Testis (tissue), 3 donors: ENCODE data around the gene ZNF396. TPM values are rescaled to one million over a fixed set of nuclear protein-coding genes. Genes with fewer than 3 reads are reported as not detected.

Experiments used
- DNase-seq: peaks from one replicate; pipeline ENCODE4 v3.0.0-alpha.2; 2019
- H3K27ac ChIP-seq, 2 donors: fragments of 200-600 bp; sonication (generic); one replicate each; pipeline ENCODE4 v1.5.1; 2019
- H3K27me3 ChIP-seq: fragments of 200-600 bp; sonication (generic); one replicate; pipeline ENCODE4 v1.5.1; 2019
- H3K36me3 ChIP-seq: fragments of 200-600 bp; sonication (generic); one replicate; pipeline ENCODE4 v1.5.1; 2017; ENCODE audit warnings: low read depth; ENCODE audit errors: missing control alignments
- H3K4me1 ChIP-seq: fragments of 200-600 bp; sonication (generic); one replicate; pipeline ENCODE4 v1.5.1; 2019
- H3K4me3 ChIP-seq, 2 donors: fragments of 200-600 bp; sonication (generic); one replicate each; pipeline ENCODE4 v1.5.1; 2017 to 2019
- H3K9me3 ChIP-seq: fragments of 200-600 bp; sonication (generic); one replicate; pipeline ENCODE4 v1.5.1; 2017
- POLR2A ChIP-seq: fragments of 450-650 bp; IDR thresholded peaks from one replicate; pipeline ENCODE4 v1.6.1; 2017; ENCODE audit warnings: antibody characterized with exemption, mild to moderate bottlenecking, moderate library complexity
- WGBS, 2 donors: methylation state at CpG; one replicate each; pipeline ENCODE4 v1.1.5; 2018; 5-methylcytosine and 5-hydroxymethylcytosine counted together
- intact Hi-C: fragments of 100-400 bp; cut with DNase I; formaldehyde crosslinking; loops from one replicate; pipeline ENCODE4 v1.15.1; 2023; ENCODE audit warnings: low total_unique reads
- polyA plus RNA-seq: library from polyadenylated mRNA; stranded (reverse); fragments of 350-450 nt; fragmentation: Illumina TruSeq; extraction: RNeasy Lipid Tissue Mini Kit (QIAGEN cat#74804); gene quantifications from one replicate; pipeline ENCODE4 v1.2.3, GENCODE V29; 2014; ENCODE audit warnings: low read depth, low replicate concordance; ENCODE audit not compliant: insufficient read depth
- total RNA-seq, 2 donors: library from RNA; depleted of rRNA; stranded (reverse); fragments of >200 nt; gene quantifications; one replicate each; pipeline ENCODE4 v1.2.3, GENCODE V29; 2016
- TF ChIP-seq, protein P1 (sequence below), 3 experiments: fragments of 450-650 bp in 2 of 3; fragments of 200-600 bp in 1 of 3; sonication (generic) in 1 of 3; IDR thresholded peaks; one replicate each; pipeline ENCODE4 v1.5.1; 2016 to 2019; ENCODE audit warnings: antibody characterized with exemption in 3 of 3, mild to moderate bottlenecking in 2 of 3, moderate library complexity in 1 of 3

The ZNF396 gene
- total and polyA plus RNA-seq, 3 donors from 2014 or later: 3.7 to 9.3 (median 7.3) TPM

DNA sequence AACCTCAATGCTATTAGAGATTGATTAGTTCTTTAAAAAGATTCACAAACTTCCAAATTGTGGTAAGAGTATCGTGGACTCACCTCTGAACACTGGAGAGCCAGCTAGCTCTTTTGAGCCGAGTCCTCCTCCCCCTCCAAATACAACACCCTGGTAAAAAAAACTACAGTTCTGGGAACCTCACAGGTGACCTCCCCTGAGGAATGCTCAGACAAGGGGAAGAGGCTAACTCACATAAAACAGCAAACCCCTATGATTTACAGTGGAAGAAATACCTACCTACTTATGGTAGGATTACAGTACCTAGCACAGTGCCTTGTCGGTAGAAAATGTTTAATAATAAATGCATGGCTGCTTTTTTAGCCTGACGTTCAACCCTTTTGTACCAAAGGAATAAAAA, 41.3 kb downstream of the ZNF396 start:
- Histone ChIP-seq H3K27me3 (no peaks in the 10 kb centered on the region), H3K9me3 (no peaks in the 10 kb centered on the region), H3K4me3 (no peak overlapping the region), H3K36me3 (no peaks in the 10 kb centered on the region), H3K27ac (no peak overlapping the region), H3K4me1 (no peaks in the 10 kb centered on the region)
- TF ChIP-seq, protein P1, sequence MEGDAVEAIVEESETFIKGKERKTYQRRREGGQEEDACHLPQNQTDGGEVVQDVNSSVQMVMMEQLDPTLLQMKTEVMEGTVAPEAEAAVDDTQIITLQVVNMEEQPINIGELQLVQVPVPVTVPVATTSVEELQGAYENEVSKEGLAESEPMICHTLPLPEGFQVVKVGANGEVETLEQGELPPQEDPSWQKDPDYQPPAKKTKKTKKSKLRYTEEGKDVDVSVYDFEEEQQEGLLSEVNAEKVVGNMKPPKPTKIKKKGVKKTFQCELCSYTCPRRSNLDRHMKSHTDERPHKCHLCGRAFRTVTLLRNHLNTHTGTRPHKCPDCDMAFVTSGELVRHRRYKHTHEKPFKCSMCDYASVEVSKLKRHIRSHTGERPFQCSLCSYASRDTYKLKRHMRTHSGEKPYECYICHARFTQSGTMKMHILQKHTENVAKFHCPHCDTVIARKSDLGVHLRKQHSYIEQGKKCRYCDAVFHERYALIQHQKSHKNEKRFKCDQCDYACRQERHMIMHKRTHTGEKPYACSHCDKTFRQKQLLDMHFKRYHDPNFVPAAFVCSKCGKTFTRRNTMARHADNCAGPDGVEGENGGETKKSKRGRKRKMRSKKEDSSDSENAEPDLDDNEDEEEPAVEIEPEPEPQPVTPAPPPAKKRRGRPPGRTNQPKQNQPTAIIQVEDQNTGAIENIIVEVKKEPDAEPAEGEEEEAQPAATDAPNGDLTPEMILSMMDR (IDR thresholded peaks at IDR 0.05): no peak
- no peak for TF ChIP-seq POLR2A
- intact Hi-C loops: no loop called here
- DNase-seq: no peak
- WGBS, 2 donors: 89 to 90% methylated on average over 4 of the region's 4 CpGs

DNA sequence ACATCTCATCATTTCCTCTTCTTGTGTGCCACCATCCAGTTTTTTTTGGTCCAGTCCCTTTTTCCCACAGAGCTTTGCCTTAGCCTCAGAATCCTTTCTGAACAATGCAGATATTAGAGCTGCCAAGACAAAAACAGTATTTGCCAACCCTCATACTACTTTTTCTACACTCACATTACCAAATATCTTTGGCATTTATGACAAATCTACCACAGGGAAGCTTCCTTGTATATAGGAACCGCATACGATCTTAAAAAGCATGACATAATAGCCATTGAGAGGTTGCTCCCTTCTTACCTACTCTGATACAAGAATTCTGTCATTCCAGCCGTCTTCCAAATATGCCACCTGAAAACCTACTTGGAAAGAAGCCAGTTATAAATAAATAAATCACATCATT, 42.3 kb downstream of the ZNF396 start:
- TF ChIP-seq, protein P1 (IDR thresholded peaks at IDR 0.05): no peak
- TF ChIP-seq POLR2A: no peak
- no peaks in the 10 kb centered on the region for H3K9me3 ChIP-seq
- no peaks in the 10 kb centered on the region for H3K36me3 ChIP-seq
- no peaks in the 10 kb centered on the region for H3K27me3 ChIP-seq
- no peak overlapping the region for H3K4me3 ChIP-seq
- intact Hi-C loops: no loop called here
- DNase-seq: no peak
- H3K27ac ChIP-seq: no peak overlapping the region
- 92% methylated on average over 3 of the region's 3 CpGs for WGBS, 2 donors
- no peaks in the 10 kb centered on the region for H3K4me1 ChIP-seq

DNA sequence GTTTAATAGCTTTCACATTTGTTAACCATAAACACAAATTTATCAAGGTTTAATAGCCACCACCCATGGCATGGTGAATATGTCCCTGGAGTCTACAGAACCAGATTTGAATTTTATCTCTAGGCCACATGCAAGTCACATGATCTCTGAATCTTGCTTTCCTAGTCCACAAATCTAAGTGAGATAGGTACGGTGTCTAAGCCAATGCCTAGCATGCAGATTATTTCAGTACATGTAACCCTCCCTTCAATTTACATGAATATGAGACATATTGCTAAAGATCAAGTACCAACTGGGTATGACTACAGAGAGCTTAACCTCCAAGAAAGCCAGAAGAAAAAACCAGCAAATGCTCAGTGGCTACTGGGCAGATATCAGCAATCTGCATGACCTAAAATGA, 42.9 kb downstream of the ZNF396 start:
- Histone ChIP-seq H3K9me3 (no peaks in the 10 kb centered on the region), H3K4me3 (no peak overlapping the region), H3K27me3 (no peaks in the 10 kb centered on the region), H3K36me3 (no peaks in the 10 kb centered on the region), H3K27ac (no peak overlapping the region), H3K4me1 (no peaks in the 10 kb centered on the region)
- no peak for DNase-seq
- WGBS, 2 donors: 89 to 97% methylated on average over 1 of the region's 1 CpG
- no peak for TF ChIP-seq POLR2A
- TF ChIP-seq, protein P1 (IDR thresholded peaks at IDR 0.05): no peak
- intact Hi-C loops: no loop called here

- WGBS, 2 donors: 69 to 73% methylated on average over 4 of the region's 4 CpGs
- intact Hi-C loops: no loop called here
- Histone ChIP-seq H3K36me3 (no peaks in the 10 kb centered on the region), H3K9me3 (no peaks in the 10 kb centered on the region), H3K27me3 (no peaks in the 10 kb centered on the region), H3K4me3 (no peak overlapping the region), H3K27ac (no peak overlapping the region), H3K4me1 (no peaks in the 10 kb centered on the region)
- no peak for DNase-seq
- TF ChIP-seq POLR2A: no peak
- TF ChIP-seq, protein P1 (IDR thresholded peaks at IDR 0.05): no peak
These were observed 45.6 kb downstream of the ZNF396 start for GRCh38 chr18:35331367-35332087.

- Histone ChIP-seq H3K27me3 (no peaks in the 10 kb centered on the region), H3K27ac (no peak overlapping the region), H3K4me1 (no peaks in the 10 kb centered on the region), H3K9me3 (no peaks in the 10 kb centered on the region), H3K4me3 (no peak overlapping the region), H3K36me3 (no peaks in the 10 kb centered on the region)
- intact Hi-C loops: no loop called here
- TF ChIP-seq, protein P1 (IDR thresholded peaks at IDR 0.05): no peak
- TF ChIP-seq POLR2A: no peak
- no peak for DNase-seq
These were observed 48.3 kb downstream of the ZNF396 start for GRCh38 chr18:35328868-35329267.
